GM12872 (cell line): Measurements from ENCODE around the gene GAL3ST3.

Experiments
- CTCF ChIP-seq: IDR thresholded peaks from 3 replicates; pipeline ENCODE4 v1.5.1; 2011; ENCODE audit warnings: low read depth, mild to moderate bottlenecking, low read length, moderate library complexity; ENCODE audit not compliant: insufficient read depth

The GAL3ST3 gene

GRCh38 chr11:66037327-66037726, 11.6 kb downstream of the GAL3ST3 start:
- no peak for TF ChIP-seq CTCF

- TF ChIP-seq CTCF: no peak
Observed at GRCh38 chr11:66036334-66036710, 12.6 kb downstream of the GAL3ST3 start.

GRCh38 chr11:66035653-66036333, 13.2 kb downstream of the GAL3ST3 start:
- TF ChIP-seq CTCF: no peak

- TF ChIP-seq CTCF: no peak
Observed at GRCh38 chr11:66032957-66033735, 15.8 kb downstream of the GAL3ST3 start.

GRCh38 chr11:66026017-66026529, 22.9 kb downstream of the GAL3ST3 start, which contains the start of gene CATSPER1:
Gene CATSPER1, minus strand, starts transcription at chr11:66026479. Its CDS starts 100 bp downstream, at chr11:66026379.
- no peak for TF ChIP-seq CTCF

GRCh38 chr11:66022401-66023185, 26.4 kb downstream of the GAL3ST3 start:
- peak; percentile 94 for TF ChIP-seq CTCF
